22Rv1 (cell line): ENCODE measurements around the gene RAB6B.
A peak's percentile ranks its signal among the peaks of the same experiment; 100 is the strongest.

Experiments
- H3K27ac ChIP-seq: fragments of 450-650 bp; 2 replicates; pipeline ENCODE4 v1.5.1; 2017
- ZFX ChIP-seq: fragments of 450-650 bp; IDR thresholded peaks from 2 replicates; pipeline ENCODE4 v1.6.1; 2017; ENCODE audit warnings: antibody characterized with exemption, borderline replicate concordance
- TF ChIP-seq, protein P1 (sequence below): fragments of 450-650 bp; IDR thresholded peaks from 2 replicates; pipeline ENCODE4 v1.5.1; 2017; ENCODE audit warnings: mild to moderate bottlenecking

RAB6B gene

DNA sequence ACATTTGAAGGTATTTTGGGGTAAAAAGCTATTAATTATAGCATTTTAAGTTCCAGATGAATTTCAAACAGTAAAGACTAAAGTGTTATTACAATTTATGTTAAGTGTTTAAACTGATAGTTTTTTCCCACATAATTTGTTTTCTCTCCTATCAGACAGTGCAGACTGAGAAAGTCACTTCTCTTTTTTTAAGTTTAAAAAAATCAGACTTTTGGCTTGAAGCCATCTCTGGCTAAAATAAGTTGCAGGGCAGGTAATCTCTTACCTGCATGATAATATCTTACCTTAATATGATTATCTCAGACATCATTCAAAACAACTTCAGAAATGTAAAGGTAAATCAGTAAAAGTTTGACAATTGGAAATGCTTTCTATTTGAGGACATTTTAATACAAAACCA lies 21.5 kb upstream of the RAB6B start:
- H3K27ac ChIP-seq, result no peak overlapping the region
- TF ChIP-seq ZFX, result no peak
- TF ChIP-seq, protein P1, sequence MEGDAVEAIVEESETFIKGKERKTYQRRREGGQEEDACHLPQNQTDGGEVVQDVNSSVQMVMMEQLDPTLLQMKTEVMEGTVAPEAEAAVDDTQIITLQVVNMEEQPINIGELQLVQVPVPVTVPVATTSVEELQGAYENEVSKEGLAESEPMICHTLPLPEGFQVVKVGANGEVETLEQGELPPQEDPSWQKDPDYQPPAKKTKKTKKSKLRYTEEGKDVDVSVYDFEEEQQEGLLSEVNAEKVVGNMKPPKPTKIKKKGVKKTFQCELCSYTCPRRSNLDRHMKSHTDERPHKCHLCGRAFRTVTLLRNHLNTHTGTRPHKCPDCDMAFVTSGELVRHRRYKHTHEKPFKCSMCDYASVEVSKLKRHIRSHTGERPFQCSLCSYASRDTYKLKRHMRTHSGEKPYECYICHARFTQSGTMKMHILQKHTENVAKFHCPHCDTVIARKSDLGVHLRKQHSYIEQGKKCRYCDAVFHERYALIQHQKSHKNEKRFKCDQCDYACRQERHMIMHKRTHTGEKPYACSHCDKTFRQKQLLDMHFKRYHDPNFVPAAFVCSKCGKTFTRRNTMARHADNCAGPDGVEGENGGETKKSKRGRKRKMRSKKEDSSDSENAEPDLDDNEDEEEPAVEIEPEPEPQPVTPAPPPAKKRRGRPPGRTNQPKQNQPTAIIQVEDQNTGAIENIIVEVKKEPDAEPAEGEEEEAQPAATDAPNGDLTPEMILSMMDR, result no peak

DNA sequence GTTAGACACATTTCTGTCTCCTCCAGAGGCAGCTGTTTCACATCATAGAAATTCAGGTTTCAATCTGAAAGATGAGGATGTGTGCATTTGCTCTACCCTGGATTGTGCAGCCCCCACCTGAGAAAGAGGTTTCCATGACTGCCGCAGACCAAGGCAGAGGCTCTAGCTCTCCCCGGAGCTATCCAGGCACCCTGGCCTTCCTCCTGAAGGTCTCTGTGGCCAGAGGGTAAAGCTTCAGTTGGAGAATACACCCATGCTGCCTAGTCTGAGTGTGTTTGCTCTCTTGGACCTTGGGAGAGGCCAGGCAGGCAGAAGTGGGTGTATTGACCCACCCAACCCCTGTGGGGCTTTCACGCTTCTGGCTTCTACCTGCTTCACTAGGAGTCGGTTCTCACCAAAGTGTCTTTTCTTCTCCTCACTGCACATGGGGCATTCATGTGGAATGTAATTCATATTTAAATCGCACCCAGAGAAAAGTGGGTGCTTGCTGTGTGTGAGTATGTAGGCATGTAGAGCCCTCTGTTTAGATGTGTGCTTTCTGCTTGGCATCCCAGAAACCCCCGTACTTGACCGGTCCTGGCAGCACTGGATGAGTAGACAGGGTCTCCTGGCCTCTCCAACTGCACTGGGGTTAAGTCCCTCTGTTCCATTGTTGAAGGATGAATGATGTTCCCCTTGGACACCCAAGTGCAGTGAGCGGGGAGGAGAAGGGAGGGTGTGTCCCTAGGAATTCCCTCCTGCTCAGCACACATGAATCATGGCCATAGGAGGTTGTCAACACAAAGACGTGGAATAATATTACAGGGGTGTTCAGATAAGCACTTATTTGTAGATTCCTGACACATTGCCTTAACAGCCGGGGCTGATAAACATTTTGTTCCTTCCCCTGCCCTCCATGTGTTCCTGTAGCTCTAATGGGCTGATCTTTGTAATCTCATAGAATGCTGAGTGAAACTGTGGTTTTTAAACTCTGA lies 20.3 kb upstream of the RAB6B start:
- TF ChIP-seq, protein P1, result no peak
- no peak for TF ChIP-seq ZFX
- H3K27ac ChIP-seq, result no peak overlapping the region

DNA sequence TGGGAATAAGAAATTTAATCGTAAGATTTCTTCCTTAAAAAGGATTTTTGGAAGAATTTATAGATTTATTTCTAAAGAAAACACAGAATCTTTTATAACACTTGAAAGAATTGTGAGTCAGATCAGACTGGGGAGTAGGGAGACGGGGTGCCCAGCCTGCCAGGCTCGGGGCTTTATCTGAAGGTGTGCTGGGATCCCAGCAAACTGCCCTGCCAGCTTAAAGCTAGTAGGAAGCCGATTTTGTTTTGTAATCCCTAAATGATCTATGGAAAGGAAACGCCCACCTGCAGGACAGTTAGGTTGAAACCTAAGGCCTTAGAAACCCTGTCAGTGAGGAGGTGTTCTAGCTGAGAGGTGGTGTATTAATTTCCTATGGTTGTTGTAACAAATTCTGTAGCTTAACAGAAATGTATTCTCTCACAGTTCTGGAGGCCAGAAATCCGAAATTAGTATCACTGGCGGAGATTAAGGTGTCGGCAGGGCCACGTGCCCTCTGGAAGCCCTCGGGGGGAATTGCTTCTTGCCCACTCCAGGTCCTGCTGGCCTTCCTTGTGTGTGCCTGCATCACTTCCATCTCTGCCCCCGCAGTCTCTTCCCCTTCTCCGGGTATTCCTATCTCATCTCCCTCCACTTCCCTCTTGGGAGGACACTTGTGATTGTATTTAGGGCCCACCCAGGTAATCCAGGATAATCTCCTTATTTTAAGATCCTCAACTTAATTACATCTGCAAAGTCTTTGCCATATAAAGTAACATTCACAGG lies 19.3 kb upstream of the RAB6B start:
- no peak overlapping the region for H3K27ac ChIP-seq
- no peak for TF ChIP-seq ZFX
- TF ChIP-seq, protein P1, result no peak

DNA sequence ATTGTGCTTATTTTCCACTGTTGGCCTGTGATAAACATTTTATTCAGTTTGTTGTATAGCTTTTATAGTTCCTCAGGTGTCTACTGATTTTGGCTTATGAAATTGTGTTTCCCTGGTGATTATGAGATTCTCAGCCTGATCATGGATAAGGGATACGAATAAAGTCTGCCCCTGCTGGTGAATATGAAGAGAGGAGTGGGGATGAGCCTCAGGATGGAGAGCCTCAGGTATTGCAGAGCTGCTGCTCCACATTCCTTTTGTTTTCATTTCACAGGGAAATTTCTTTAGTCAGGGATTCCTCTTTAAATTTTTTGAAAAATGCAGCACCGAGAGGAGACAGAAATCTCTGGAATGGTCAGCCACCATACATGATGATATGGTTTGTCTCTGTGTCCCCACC lies 14.7 kb upstream of the RAB6B start:
- no peak for TF ChIP-seq ZFX
- TF ChIP-seq, protein P1, result peak; percentile 33; the same call in 1 of the 2 replicates
- no peak overlapping the region for H3K27ac ChIP-seq

DNA sequence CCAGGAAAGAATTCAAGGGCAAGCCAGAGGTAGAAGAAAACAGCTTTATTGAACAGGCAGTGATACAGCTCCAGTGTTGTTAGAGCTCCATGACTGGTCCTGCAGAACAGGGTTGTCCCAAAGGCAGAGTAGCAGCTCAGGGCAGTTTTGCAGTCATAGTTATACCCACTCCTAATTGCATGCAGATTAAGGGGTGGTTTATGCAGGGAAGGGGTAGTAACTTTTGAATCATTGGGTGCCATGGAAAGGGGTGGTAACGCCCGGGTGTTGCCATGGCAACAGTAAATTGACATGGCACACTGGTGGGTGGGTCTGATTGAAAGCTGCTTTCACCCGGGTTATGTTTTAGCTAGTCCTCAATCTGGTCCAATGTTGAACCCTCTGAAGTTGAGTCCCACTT lies 9.7 kb upstream of the RAB6B start:
- TF ChIP-seq, protein P1, result no peak
- TF ChIP-seq ZFX, result no peak
- H3K27ac ChIP-seq, result no peak overlapping the region

DNA sequence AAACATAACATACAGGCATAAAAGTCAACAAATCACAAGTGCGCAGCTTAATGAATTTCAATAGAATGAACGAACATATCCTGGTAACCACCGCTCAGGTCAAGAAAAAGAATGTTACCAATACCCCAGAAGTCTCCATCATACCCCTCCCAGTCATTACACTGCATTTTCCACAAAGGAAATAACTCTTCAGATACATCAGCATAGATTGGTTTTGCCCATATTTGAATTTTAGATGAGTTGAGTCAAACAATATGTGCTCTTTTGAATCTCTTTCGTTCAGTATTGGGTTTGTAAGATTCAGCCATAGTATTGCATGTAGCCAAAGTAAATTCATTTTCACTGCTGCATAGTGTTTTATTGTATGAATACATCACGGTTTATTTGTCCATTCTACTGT lies 6.2 kb upstream of the RAB6B start:
- TF ChIP-seq ZFX, result no peak
- TF ChIP-seq, protein P1, result no peak

More for the DNA sequence above, 6.2 kb upstream of the RAB6B start:
- H3K27ac ChIP-seq, result no peak overlapping the region
